Testis (tissue), 2 donors: Measurements from ENCODE around the gene NLGN1.

Source experiments
- POLR2A ChIP-seq: fragments of 450-650 bp; IDR thresholded peaks from one replicate; pipeline ENCODE4 v1.6.1; 2017; ENCODE audit warnings: antibody characterized with exemption, mild to moderate bottlenecking, moderate library complexity
- TF ChIP-seq, protein P1 (sequence below), 3 experiments: fragments of 450-650 bp in 2 of 3; fragments of 200-600 bp in 1 of 3; sonication (generic) in 1 of 3; IDR thresholded peaks; one replicate each; pipeline ENCODE4 v1.5.1; 2016 to 2019; ENCODE audit warnings: antibody characterized with exemption in 3 of 3, mild to moderate bottlenecking in 2 of 3, moderate library complexity in 1 of 3

DNA sequence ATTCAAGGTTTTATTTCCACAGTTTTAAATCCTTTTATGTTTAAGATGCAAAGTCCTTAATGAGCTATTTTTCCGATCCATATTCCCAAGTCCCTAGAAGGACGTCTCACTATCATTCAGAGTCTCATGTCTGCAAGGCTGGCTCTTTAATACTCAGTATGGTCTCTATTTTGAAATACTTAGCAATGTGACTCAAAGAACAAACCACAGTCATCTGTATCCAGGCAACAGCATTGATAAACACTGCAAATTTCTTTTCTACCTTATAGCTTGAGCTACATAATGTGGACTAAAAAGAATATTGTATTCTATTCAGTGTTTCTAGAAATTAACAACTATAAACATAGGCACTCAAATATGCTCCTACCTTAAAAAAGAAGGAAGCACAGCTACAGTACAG is 873.3 kb downstream of the NLGN1 start:
- TF ChIP-seq, protein P1, sequence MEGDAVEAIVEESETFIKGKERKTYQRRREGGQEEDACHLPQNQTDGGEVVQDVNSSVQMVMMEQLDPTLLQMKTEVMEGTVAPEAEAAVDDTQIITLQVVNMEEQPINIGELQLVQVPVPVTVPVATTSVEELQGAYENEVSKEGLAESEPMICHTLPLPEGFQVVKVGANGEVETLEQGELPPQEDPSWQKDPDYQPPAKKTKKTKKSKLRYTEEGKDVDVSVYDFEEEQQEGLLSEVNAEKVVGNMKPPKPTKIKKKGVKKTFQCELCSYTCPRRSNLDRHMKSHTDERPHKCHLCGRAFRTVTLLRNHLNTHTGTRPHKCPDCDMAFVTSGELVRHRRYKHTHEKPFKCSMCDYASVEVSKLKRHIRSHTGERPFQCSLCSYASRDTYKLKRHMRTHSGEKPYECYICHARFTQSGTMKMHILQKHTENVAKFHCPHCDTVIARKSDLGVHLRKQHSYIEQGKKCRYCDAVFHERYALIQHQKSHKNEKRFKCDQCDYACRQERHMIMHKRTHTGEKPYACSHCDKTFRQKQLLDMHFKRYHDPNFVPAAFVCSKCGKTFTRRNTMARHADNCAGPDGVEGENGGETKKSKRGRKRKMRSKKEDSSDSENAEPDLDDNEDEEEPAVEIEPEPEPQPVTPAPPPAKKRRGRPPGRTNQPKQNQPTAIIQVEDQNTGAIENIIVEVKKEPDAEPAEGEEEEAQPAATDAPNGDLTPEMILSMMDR (IDR thresholded peaks at IDR 0.05) = no peak
- no peak for TF ChIP-seq POLR2A
